Thyroid gland (tissue), 4 donors: ENCODE results near the gene PGGHG. TPM values are rescaled to one million over a fixed set of nuclear protein-coding genes. Genes with fewer than 3 reads are reported as not detected.

Experiments used
- DNase-seq, 2 donors: peaks; one replicate each; pipeline ENCODE4 v3.0.0-alpha.2; 2019
- H3K27ac ChIP-seq, 3 donors: fragments of 200-600 bp; sonication (generic); 1 replicate in 2 of 3; 2 replicates in 1 of 3; pipeline ENCODE4 v1.5.1; 2016 to 2019; ENCODE audit warnings: mild to moderate bottlenecking in 1 of 3, moderate library complexity in 1 of 3
- H3K27me3 ChIP-seq: fragments of 200-600 bp; sonication (generic); one replicate; pipeline ENCODE4 v1.5.1; 2019
- H3K36me3 ChIP-seq, 2 donors: fragments of 200-600 bp; sonication (generic); one replicate each; pipeline ENCODE4 v1.5.1; 2016 to 2019
- H3K4me1 ChIP-seq, 2 donors: fragments of 200-600 bp; sonication (generic); one replicate each; pipeline ENCODE4 v1.5.1; 2017 to 2019
- H3K4me3 ChIP-seq, 3 donors: fragments of 200-600 bp; sonication (generic); replicated peaks in 1 of 3; 1 replicate in 2 of 3; 2 replicates in 1 of 3; pipeline ENCODE4 v1.5.1; 2016; ENCODE audit warnings: mild to moderate bottlenecking in 1 of 3
- H3K9me3 ChIP-seq: fragments of 200-600 bp; sonication (generic); one replicate; pipeline ENCODE4 v1.5.1; 2017
- CTCF ChIP-seq, 6 experiments: fragments of 200-600 bp in 3 of 6; fragments of 450-650 bp in 3 of 6; sonication (generic) in 3 of 6; IDR thresholded peaks; one replicate each; pipeline ENCODE4 v1.5.1; 2016 to 2019; ENCODE audit warnings: antibody characterized with exemption in 6 of 6, mild to moderate bottlenecking in 2 of 6, inconsistent platforms in 1 of 6, moderate library complexity in 1 of 6
- POLR2A ChIP-seq, 2 donors: fragments of 450-650 bp; IDR thresholded peaks; one replicate each; pipeline ENCODE4 v1.6.1; 2017; ENCODE audit warnings: antibody characterized with exemption in 2 of 2, mild to moderate bottlenecking in 2 of 2, moderate library complexity in 1 of 2
- WGBS, 2 donors: methylation state at CpG; one replicate each; pipeline ENCODE4 v1.1.5; 2017; 5-methylcytosine and 5-hydroxymethylcytosine counted together
- intact Hi-C: fragments of 100-400 bp; cut with DNase I; formaldehyde crosslinking; loops from one replicate; pipeline ENCODE4 v1.15.1; 2023
- total RNA-seq, 4 donors: library from RNA; depleted of rRNA; stranded (reverse); fragments of >200 nt; gene quantifications; one replicate each; pipeline ENCODE4 v1.2.3, GENCODE V29; 2016

PGGHG gene
- total RNA-seq, 4 donors from 2014 or later: 21.8 to 43.3 (median 32.7) TPM

- H3K27me3 ChIP-seq: peaks cover 28% of the 10 kb centered on the region
- H3K4me1 ChIP-seq: peaks cover 5 to 25% of the 10 kb centered on the region in 2 donors
- H3K36me3 ChIP-seq: no peaks in the 10 kb centered on the region
- TF ChIP-seq CTCF (IDR thresholded peaks at IDR 0.05) (no peak), POLR2A (IDR thresholded peaks at IDR 0.05) (no peak)
- WGBS, 2 donors: 0 to 6% methylated on average over 4 to 30 of the region's 85 CpGs
- peak; percentile 34 for DNase-seq
- no peak overlapping the region for H3K27ac ChIP-seq
- H3K4me3 ChIP-seq: no peak overlapping the region
- H3K9me3 ChIP-seq: no peaks in the 10 kb centered on the region
- intact Hi-C loops: loop anchor here (10.0 kb wide), 1 partner anchor 75 kb away; the partner anchor contains the start of genes BET1L and RIC8A
Observed at GRCh38 chr11:279966-280705, 8.8 kb upstream of the PGGHG start.

GRCh38 chr11:280706-281485 is 8.0 kb upstream of the PGGHG start:
- Histone ChIP-seq H3K27me3 (peaks cover 28% of the 10 kb centered on the region), H3K4me3 (no peak overlapping the region), H3K36me3 (no peaks in the 10 kb centered on the region), H3K4me1 (peaks cover 5 to 25% of the 10 kb centered on the region in 2 donors), H3K27ac (no peak overlapping the region), H3K9me3 (no peaks in the 10 kb centered on the region)
- DNase-seq: peak in 1 of 2 donors; percentile 1
- 4 to 5% methylated on average over 24 to 41 of the region's 79 CpGs for WGBS, 2 donors
- TF ChIP-seq POLR2A (IDR thresholded peaks at IDR 0.05) (no peak), CTCF (IDR thresholded peaks at IDR 0.05) (no peak)
- intact Hi-C loops: loop anchor here (10.0 kb wide), 1 partner anchor 76 kb away; the partner anchor contains the start of genes BET1L and RIC8A

GRCh38 chr11:281486-282161 is 7.3 kb upstream of the PGGHG start:
- H3K27me3 ChIP-seq: peaks cover 28% of the 10 kb centered on the region
- no peaks in the 10 kb centered on the region for H3K9me3 ChIP-seq
- intact Hi-C loops: loop anchor here (10.0 kb wide), 1 partner anchor 77 kb away; the partner anchor contains the start of genes BET1L and RIC8A
- no peak overlapping the region for H3K4me3 ChIP-seq
- no peak for DNase-seq
- no peak overlapping the region for H3K27ac ChIP-seq
- 36 to 40% methylated on average over 8 to 22 of the region's 26 CpGs for WGBS, 2 donors
- H3K4me1 ChIP-seq: peaks cover 5 to 25% of the 10 kb centered on the region in 2 donors
- TF ChIP-seq POLR2A (IDR thresholded peaks at IDR 0.05): no peak
- no peak for TF ChIP-seq CTCF (IDR thresholded peaks at IDR 0.05)
- no peaks in the 10 kb centered on the region for H3K36me3 ChIP-seq

- H3K9me3 ChIP-seq: no peaks in the 10 kb centered on the region
- peaks cover 28% of the 10 kb centered on the region for H3K27me3 ChIP-seq
- H3K4me3 ChIP-seq: no peak overlapping the region
- H3K27ac ChIP-seq: no peak overlapping the region
- intact Hi-C loops: loop anchor here (10.0 kb wide), 1 partner anchor 77 kb away; the partner anchor contains the start of genes BET1L and RIC8A
- no peak for DNase-seq
- no peak for TF ChIP-seq CTCF (IDR thresholded peaks at IDR 0.05)
- H3K36me3 ChIP-seq: no peaks in the 10 kb centered on the region
- 64 to 69% methylated on average over 4 of the region's 4 CpGs for WGBS, 2 donors
- H3K4me1 ChIP-seq: peaks cover 5 to 26% of the 10 kb centered on the region in 2 donors
Observed at GRCh38 chr11:282171-282570, 6.8 kb upstream of the PGGHG start.
